ENCODE measurements around the gene USF2. TPM values are rescaled to one million over a fixed set of nuclear protein-coding genes. Genes with fewer than 3 reads are reported as not detected.
"Not testable (repeated sequence)": the region's sequence is repeated elsewhere in the genome, so short reads cannot be mapped to it uniquely, and the experiment has no call there.

USF2 gene
- total RNA-seq, 2 donors from 2014 or later = 130 to 147 TPM

DNA sequence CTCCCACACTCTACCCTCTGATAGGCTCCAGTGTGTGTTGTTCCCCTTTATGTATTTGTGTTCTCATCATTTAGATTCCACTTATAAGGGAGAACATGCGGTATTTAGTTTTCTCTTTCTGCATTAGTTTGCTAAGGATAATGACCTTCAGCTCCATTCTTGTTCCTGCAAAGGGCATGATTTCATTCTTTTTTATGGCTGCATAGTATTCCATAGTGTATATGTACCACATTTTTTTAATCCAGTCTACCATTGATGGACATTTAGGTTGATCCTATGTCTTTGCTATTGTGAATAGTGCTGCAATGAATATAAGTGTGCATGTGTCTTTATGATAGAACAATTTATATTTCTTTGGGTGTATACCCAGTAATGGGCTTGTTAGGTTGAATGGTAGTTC lies 29.2 kb upstream of the USF2 start:
- ATAC-seq, DNase-seq: not testable (repeated sequence)

GRCh38 chr19:35240327-35240726 lies 28.4 kb upstream of the USF2 start:
- intact Hi-C loops (cut with DNase I) = no loop called here
- peak in 1 of 2 donors; percentile 26 for ATAC-seq
- no peak for DNase-seq

More for the DNA sequence above, 29.2 kb upstream of the USF2 start:
- intact Hi-C loops (cut with DNase I) = not testable (repeated sequence)

DNA sequence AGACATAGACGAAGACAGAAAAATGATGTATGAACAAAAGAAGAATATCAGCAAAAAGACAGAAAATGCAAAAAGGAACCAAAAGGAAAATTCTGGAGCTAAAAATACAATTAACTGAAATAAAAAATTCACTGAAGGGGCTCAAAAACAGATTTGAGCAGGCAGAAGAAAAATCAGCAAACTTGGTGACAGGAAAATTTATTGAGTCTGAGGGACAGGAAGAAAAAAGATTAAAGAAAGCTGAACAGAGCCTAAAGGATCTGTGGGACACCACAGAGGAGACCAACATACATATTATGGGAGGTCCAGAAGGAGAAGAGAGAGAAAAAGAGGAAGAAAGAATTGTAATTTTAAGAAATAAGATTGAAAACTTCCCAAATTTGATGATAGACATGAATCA lies 27.3 kb upstream of the USF2 start:
- intact Hi-C loops (cut with DNase I) = no loop called here
- ATAC-seq (no peak), DNase-seq (no peak)

DNA sequence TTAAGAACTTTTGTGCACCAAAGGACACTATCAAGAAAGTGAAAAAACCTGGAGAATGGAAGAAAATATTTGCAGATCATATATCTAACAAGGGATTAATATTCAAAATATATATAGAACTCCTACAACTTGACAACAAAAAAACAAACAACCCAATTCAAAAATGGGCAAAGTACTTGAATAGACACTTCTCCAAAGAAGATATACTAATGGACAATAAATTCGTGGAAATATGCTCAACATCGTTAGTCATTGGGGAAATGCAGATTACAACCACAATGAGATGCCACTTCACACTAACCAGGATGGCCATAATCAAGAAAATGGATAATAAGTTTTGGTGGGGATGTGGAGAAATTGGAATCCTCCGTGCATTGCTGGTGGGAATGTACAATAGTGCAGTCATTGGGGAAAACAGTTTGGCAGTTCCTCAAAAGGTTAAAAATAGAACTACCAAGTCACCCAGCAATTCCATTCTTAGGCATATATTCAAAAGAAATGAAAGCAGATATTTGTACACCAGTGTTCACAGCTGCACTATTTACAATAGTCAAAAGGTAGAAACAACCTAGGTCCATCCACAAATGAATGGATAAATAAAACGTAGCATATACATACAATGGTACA lies 22.2 kb upstream of the USF2 start:
- intact Hi-C loops (cut with DNase I) = no loop called here
- DNase-seq (no peak), ATAC-seq (no peak)

DNA sequence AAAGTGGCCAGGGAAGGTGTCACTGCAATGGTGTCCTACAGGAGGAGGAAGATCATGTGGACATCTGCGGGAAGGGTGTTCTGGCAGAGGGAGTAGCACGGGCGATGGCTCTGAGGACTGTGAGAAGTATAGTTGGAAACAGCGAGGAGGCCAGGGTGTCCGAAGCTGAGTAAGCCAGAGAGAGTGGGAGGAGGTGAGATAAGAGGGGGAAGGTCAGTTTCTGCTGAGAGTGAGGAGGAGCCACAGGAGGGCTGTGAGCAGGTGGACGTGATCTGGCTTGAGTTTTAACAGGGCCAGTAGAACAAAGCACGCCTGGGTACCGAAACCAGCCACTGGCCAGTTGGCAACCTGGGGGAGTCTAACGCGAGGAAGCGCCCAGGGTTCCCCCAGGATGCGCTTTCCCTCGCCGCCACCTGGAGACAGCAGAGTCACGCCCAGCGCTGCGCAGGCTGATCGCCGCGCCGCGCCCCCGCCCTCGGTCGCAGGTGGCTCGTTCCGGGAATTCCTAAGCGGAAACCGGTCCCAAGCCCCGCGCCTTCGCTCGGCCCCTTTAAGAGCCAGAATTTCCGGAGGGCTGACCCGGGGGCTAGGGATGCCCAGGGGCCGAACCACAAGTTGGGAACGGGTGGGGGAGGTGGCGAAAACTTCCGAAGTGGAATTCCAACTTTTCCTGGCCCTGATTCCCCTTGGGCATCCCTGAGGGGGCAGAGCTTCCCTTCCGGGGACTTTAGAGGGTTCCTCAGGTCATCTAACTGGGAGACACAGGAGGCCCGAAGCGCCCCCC lies 21.0 kb upstream of the USF2 start:
- ATAC-seq (peak; percentile 63 to 87), DNase-seq (peak; percentile 74)
- intact Hi-C loops (cut with DNase I) = no loop called here

- intact Hi-C loops (cut with DNase I) = no loop called here
- peak; percentile 83 to 94 for ATAC-seq
- DNase-seq = peak; percentile 70
Measured at GRCh38 chr19:35248310-35249145, 20.2 kb upstream of the USF2 start, which contains the start of gene LSR. Gene LSR, plus strand, starts transcription at chr19:35249002. Its CDS starts 21 bp downstream, at chr19:35249023.

GRCh38 chr19:35249146-35249847 lies 19.5 kb upstream of the USF2 start:
- ATAC-seq (peak in 1 of 2 donors; percentile 1), DNase-seq (no peak)

GRCh38 chr19:35249848-35250711 lies 18.7 kb upstream of the USF2 start:
- no peak for DNase-seq
- no peak for ATAC-seq
- intact Hi-C loops (cut with DNase I) = no loop called here

More at GRCh38 chr19:35249146-35249847, 19.5 kb upstream of the USF2 start:
- intact Hi-C loops (cut with DNase I) = no loop called here

DNA sequence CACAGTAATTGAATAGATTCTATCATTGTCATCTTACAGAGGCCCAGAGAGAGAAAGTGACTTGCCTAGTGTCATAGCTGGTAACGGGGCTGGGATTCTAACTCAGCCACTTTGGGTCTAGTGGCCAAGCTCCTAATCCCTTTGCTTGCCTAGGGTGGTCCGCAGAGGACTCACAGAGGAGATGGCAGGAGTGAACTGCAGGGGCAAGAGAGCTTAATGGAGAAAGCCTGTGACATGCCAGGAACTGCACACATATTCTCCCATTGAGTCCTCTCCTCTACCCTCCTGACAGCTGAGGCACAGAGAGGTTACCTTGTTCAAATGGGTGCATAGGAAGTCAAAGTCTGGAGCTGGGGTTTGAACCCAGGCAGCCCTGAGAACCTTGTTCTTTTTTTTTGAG lies 17.3 kb upstream of the USF2 start:
- no peak for DNase-seq
- no peak for ATAC-seq
- intact Hi-C loops (cut with DNase I) = no loop called here

DNA sequence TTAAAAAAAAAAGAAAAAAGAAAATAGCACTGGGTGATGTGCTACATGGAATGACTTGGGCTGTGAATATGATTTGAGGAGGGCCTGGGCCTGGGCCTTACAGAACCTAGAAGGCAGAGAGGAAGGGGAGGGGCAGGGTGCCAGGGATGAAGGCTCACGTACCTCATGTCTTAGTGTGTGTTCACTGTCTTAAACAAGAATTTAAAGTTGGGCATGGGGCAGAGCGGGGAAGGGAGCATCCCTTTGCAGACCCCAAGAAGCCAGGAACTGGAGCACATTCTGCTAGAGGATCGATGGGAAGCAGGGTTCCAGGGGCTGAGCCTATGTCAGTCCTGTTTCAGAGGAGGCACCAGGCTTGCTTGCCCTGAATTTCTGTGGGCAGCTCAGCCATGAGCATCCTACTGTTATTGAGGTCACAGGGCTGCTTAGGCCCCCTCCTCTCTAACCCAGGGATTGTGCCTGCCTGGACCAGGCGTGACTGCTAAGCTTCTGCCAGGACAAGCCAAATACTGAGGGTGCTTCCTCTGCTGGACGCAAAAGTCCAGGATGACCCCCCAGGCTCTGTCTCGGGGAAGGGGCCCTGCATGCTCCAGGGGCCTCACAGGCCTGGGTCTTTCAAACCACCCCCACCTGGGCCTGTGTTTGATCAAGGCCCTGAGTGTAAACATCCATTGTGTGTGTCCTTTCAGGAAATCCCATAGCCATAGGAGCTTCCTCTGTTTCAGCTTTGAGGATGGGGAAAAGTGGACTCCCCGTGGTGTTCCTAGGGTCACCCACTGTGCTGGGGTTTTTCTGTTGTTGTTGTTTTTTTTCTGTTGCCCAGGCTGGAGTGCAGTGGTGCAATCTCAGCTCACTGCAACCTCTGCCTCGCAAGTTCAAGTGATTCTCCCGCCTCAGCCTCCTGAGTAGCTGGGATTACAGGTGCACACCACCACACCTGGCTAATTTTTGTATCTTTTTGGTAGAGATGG lies 15.2 kb upstream of the USF2 start:
- ATAC-seq (no peak), DNase-seq (no peak)
- intact Hi-C loops (cut with DNase I) = no loop called here

GRCh38 chr19:35254341-35255297 lies 14.1 kb upstream of the USF2 start:
- peak; percentile 55 for DNase-seq
- intact Hi-C loops (cut with DNase I) = no loop called here
- peak in 1 of 2 donors; percentile 62 for ATAC-seq

DNA sequence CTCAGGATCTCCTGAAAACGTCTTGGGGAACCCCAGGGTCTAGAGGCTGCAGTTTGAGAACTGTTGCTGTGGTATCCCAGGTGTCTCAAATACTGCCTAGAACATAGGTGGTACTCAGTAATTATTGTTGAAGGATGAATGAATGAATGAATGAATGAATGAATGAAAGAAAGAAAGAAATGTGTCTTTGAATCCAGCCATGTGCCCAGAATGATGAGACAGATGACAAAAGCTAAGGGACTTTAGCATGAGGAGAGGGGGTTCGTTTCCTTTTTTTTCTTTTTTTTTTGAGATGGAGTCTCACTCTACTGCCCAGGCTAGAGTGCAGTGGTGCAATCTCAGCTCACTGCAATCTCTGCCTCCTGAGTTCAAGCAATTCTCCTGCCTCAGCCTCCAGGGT lies 12.2 kb upstream of the USF2 start:
- intact Hi-C loops (cut with DNase I) = no loop called here
- ATAC-seq (no peak), DNase-seq (no peak)

GRCh38 chr19:35257113-35257461 lies 11.7 kb upstream of the USF2 start:
- ATAC-seq = no peak
- intact Hi-C loops (cut with DNase I) = no loop called here
- DNase-seq = no peak

- intact Hi-C loops (cut with DNase I) = no loop called here
- DNase-seq (no peak), ATAC-seq (no peak)
Measured at GRCh38 chr19:35260694-35261304, 8.0 kb upstream of the USF2 start.

DNA sequence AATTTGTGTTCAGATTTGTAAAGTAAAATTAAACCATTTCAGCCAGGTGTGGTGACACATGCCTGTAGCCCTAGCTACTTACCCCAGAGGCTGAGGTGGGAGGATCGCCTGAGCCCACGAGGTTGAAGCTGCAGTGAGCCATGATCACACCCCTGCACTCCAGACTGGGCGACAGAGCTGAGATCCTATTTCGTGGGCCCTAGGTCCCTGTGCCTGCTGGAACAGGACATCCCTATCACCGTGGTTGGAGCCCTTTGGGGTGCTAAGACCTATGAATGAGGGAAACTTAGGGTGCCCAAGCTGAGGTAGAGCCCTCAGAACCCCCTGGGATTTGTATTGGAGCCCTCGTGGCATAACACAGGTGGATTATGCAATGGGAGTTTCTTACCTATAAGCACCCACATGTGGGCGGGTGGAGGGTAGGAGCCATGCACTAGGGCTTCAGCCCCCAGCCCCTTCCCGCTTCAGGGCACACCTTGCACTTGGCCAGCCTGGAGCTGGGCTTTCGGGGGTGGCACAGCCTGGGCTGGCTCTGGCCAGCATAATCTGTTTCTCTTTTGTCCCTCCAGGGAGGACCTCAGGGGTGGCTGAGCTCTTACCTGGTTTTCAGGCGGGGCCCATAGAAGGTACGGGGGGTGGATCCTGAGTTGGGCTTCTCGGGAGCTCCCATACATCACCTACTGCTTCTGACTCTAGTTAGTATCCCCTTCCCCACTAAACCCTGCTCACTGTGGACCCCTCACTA lies 7.2 kb upstream of the USF2 start:
- ATAC-seq (no peak), DNase-seq (no peak)
- intact Hi-C loops (cut with DNase I) = no loop called here

Measured in left cardiac atrium (tissue), 4 donors.